HG02973 (cell line): Measurements from ENCODE around the gene DDX51.
A peak's percentile ranks its signal among the peaks of the same experiment; 100 is the strongest.

Experiments used
- ATAC-seq: cut with Tn5 transposase; IDR thresholded peaks from one replicate; pipeline ENCODE4 v1.9.1; 2021; ENCODE audit warnings: moderate library complexity; ENCODE audit not compliant: unreplicated experiment

DDX51 gene, protein sequence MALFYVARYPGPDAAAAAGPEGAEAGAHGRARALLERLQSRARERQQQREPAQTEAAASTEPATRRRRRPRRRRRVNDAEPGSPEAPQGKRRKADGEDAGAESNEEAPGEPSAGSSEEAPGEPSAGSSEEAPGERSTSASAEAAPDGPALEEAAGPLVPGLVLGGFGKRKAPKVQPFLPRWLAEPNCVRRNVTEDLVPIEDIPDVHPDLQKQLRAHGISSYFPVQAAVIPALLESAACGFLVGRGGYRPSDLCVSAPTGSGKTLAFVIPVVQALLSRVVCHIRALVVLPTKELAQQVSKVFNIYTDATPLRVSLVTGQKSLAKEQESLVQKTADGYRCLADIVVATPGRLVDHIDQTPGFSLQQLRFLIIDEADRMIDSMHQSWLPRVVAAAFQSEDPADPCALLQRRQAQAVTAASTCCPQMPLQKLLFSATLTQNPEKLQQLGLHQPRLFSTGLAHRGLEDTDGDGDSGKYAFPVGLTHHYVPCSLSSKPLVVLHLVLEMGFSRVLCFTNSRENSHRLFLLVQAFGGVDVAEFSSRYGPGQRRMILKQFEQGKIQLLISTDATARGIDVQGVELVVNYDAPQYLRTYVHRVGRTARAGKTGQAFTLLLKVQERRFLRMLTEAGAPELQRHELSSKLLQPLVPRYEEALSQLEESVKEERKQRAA

DNA sequence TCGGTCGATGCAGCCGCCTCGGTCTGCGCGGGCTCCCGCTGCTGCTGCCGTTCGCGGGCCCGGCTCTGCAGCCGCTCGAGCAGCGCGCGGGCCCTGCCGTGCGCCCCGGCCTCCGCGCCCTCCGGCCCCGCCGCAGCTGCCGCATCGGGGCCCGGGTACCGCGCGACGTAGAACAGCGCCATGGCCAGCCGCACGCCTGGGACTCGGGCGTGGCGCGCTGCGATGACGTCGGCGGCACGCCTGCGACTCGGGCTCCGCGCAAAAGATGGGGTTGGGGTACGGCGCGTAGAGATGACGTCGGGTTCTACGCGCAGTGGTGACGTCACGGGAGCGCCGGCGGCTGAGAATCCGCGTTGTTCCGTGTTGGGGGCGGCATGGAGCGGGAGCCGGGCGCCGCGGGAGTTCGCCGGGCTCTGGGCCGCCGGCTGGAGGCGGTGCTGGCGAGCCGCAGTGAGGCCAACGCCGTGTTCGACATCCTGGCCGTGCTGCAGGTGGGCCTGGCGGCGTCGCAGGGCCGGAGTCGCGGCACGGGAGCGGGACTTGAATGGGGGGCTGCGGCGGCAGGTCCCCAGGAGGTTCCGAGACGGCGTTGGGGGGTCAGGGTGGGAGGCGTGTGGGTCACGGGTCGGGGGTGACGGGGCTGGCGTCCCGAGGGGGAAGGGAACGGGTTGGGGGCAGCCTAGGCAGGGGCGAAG is at the start of gene DDX51, which contains the start of gene NOC4L:
Gene DDX51 (minus strand): TSS at position 205 of the 695 bp plus-strand sequence. CDS start 23 bp downstream, at position 182.
Gene NOC4L (plus strand): TSS at position 343 of the 695 bp plus-strand sequence. CDS start 32 bp downstream, at position 375.
- peak; percentile 76 for ATAC-seq

DNA sequence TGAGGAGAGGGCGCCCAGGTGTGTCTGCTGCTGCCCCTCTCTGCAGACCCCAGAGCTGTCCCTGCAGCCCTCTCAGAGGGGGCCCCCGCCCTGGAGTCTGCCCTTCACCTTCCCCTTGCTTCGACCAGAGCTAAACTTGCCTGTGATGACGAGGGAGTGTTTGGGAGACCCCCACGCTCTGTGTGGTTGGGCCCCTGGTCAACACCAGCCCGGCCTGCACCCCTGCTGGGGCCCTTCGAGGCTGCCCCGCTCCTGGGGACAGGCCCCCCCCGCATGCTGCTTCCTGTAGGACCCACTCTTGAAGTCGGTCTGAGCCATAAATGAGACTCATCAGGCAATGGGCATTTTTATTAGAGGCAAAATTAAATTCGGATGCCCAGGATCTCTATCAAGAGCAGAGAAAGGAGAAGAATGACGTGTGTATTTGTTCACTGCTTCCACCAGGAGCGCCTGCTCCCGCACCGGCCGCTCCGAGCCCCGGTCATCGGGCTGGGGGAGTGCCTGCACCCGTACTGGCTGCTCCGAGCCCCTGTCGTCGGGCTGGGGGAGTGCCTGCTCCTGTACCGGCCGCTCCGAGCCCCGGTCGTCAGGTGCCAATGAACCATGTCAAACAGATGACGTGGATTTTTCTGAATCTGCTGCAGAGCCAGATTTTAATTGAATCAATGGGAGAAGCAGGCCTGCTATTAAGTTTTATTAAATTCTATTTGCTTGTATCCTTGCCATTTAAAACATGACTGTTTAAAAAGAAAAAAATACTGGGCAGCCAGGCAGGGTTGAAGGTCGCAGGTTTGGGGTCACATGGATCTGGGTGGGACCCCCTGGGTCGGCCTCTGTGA is 47.8 kb upstream of the DDX51 start:
- ATAC-seq = no peak

DNA sequence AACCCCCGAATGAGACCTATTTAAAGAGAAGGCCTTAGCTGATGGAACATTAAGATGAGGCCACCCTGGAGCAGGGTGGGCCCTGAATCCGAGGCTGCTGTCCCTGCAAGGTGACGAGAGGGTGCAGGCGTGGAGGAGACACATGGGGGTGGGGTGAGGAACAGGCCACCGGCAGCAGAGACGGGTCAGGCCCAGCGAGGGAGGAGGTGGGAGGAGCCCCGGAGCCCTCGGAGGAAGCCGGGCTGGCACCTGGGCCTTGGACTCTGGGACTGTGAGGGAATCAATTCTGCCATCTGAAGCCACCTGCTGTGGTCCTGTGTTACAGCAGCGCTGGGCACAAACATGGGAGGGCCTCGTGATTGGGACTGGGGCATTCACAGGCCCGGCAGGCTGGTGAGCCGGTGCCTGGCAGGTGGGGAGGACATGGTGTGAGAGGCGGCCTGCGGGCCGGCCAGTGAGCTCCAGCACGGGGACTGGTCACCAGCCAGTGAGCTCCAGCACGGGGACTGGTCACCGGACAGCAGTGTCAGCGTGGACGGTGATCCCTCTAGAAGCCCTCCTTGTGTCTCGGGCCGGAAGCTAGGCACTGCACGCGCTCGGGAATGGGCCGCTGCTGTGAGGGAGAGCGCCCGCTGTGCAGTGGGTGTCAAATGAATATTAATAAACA is 46.8 kb upstream of the DDX51 start:
- ATAC-seq = no peak

DNA sequence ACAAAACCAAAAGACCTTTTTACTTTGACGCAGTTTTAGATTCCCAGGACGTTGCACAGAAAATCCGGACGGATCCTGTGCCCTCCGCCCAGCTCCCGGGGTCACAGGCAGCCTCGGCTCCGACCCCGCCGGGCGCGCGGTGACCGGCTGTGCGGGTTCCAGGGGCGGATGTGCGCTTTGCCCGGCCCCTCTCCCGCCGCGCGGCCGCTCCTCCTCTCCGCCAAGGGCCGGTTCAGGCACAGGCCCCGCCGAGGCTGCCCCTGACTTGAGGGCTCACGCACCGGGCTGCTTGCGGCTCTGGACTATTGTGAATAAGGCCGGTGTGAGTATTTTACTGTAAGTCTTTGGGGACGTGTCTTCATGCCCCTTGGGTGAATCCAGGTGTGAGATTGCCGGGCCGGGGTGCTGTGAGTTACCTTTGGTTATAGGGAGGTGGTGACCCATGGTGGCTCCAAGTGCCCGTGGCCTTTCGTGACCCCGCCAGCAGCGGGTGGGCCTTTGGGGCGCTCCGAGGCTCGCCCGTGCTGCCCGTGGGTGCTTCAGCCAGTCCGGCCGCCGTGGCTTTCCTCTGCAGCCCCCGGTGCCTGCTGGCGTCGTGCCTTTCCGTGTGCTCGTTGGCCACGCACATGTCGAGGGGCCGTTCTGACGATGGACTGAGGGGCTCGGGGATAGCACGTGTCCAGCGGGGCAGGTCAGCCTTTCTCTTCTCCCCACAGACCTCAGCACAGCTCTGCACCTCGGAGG is 46.1 kb upstream of the DDX51 start:
- peak; percentile 19 for ATAC-seq

DNA sequence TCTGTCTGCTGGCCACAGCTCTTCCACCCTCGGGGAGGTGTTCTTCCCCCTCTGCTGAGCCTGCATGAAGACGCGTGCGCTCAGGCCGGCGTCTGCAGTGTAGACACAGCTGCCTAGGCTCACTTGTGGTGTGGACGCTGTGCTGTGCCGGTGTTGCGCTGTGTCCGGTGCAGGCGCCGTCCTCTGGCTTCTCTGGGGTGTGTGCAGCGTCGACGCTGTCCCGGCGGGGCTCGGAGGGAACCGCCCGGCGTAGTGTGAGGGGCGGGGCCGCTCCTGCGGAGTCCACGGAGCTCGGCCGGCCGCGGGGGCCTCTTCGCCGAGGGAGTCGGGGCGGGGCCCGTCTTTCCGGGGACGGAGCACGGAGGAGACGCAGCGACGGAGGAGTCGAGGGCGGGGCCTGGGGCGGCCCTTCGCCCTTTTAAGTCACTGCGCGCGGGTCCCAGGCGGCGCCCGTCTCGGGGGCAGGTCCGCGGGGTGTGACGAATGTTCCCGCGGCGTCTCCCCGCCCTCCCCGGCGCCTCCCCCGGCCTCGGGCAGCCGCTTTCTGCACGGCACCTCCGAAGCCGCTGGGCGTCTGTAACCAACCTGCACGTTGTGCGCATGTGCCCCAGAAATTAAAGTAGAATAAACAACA is 45.4 kb upstream of the DDX51 start:
- peak; percentile 89 for ATAC-seq

DNA sequence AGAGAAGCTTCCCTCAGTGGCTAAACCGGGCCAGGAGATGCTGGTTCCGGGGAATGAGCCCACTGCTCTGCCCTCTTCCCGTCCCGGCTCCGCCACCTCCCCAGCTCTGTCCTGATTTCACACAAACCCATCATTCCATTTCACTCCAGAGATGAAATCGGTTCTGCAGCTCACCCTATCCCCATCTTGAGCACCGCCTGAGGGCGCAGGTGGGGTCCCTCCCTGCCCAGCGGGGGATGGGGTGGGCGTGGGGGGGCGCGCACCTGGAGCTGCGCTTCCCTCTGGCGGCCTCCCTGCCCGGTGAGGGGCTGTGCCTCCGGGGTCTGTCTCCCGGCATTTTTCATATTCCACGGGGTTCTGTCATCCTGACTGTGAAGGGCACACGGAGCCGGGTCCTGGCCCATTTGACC is 44.8 kb upstream of the DDX51 start:
- no peak for ATAC-seq

DNA sequence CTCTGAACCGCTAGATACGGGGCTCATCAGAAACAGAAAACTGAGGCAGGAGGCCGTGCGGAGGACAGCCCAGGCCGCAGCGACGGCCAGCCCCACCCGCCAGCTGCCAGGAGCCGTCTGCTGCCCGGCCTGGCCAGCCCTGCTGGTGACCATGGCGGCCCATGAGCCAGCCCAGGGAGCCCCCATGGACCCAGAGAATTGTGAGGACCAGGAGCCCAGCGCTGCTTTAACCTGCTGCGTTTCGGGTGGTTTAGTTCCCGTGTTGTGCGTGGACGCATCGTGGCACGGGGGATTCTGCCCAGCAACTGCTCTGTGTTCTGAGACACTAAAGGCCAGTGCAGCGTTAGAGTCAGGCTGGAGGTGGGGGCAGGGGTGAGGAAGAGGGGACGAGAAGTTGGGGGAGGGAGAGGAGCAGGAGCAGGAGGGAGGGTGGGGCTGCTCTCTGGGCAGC is 44.4 kb upstream of the DDX51 start:
- ATAC-seq = no peak

DNA sequence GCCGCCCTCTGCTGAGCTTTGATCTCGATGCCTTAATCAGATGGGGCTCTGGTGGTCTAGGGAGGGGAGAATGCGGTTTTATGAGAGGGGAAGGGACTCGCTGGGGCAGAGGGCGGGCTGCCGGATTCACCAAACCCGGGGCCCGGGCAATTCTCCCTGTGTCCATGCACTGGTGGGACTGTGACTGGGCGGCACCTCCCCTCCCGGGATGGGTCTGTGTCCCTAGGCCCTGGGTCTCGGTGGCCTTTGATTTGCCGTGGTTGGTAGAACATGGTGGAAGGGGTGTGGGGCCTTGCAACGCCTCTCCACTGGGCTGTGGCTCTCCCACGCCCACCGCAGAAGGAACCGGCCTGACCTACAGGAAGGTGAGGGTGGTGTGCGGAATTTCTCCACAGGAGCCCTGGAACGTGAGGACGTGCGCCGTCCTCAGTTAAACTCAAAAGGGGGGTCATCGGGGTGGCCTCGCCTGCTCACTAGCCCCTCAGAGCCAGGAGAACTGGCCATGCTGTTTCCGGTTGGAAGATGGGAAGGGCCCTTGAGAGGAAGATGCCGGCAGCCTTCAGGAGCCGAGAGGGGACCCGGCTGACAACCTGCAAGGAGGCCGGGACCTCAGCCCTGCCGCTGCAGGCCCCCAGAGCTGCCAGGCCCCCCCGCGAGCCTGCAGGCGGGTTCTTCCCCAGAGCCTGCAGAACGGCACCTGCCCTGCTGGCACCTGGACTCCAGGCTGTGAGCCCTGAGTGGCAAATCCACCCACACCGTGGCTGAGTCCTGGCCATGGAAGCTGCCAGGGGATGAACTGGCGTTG is 43.7 kb upstream of the DDX51 start:
- ATAC-seq = no peak

DNA sequence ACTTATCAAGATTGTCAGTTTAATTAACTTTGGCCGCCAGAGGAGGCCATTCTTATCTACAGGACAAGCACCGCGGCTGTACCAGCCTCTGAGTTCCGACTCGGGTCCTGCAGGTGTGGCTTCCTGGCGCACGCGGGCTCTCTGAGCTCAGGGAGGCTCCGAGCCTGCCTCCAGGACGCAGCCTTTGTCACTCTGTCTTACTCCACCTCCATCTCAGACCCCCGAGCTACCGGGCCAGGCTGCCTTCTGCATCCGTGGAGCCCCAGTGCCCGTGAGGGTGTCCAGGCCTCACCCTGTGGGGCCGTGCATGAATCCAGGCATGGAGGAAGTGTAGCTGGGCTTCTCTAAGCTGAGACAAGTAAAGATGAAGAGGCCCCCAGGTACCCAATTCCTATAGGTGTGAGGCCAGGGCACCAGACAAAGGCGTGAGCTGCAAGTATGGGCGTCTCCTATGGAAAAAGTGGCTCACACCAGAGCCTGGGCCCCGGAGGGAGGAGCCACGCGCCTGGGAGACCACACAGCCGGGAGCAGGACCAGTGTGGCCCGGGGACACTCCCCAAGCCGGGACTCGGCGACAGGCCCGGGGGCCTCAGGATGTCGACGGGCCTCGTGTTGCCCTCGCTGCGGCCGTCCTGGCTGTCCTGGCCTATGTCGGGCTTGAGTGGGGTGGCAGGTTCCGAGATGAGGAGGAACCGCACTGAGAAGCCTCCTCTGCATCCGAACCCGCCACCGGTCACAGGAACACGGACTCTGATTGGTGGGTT is 42.9 kb upstream of the DDX51 start:
- no peak for ATAC-seq

DNA sequence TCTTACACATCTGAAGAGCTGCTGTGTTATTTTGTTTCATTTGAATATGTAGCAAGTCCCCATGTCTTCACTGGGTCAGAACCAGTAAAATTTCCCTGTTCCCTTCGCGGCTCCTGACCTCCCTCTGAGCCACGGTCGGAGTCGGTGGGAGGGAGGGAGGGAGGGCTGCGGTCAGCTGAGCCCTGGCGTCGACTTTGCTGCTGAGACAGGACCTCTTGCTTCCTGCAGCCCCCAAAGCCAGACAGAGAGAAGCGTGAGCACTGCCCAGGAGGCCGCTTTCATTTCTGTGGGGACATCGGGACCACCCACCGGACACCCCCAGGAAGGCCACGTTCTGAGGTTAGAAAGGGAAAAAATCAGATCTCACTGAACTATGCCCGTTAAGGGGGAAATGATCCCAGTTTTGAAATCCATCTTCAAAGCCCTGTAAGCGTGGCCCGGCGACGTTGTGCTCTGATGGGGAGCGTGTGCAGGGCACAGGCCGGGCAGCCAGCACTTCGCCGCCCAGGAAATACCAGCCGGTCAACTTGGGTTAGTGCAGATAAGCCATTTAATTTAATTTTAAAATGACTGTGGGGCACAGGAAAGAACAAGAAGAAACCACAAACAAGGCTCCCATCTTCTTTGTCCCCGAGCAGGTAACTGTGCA is 42.2 kb upstream of the DDX51 start:
- ATAC-seq = no peak

DNA sequence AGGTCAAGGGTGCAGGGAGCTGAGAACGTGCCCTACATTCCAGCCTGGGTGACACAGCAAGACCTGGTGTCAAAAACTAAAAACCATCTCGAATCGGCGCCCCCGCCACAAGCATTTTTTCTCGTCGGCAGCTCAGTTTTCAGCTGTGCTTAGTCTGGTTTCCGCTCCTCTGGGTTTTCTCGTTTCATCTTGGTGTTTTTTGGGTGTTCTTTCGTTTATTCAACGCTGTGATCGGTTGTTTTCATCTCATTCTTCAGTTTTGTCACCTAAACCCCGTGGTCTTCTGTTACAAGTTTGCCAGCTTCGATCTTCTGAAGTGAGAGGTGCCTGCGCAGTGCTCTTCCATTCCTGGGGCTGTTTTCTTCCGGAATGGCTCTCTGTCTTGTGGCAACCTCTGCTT is 41.6 kb upstream of the DDX51 start:
- ATAC-seq = no peak

DNA sequence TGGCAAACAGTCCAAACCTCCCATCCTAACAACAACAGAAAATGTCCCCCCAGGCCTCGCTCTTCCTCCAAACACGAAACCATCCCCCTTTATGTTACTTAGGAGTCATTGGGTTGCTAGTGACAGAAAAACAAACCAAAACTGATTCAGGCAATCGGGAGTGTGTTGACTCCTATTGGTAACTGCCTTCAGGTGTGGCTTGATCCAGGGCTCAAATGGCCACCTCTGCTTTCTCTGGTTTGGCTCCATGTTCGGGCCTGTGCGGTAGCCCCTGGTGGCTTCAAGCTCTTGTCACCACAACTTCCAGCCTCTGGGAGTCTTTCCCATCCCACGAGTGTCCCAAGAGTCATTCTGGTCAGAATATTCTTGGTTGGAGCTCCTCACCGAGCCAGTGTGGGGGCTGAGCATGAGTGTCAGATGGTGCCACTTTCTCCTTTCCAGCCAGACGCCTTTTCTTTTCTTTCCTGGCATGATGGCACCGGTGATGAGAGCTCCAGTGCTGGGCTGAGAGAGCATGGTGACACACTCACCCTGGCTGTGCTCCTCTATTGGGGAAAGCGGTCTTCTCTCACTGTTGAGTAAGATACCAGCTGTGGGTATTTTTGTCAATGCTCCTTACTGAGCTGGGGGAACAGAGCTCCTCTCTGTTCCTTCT is 38.7 kb upstream of the DDX51 start:
- ATAC-seq = no peak

DNA sequence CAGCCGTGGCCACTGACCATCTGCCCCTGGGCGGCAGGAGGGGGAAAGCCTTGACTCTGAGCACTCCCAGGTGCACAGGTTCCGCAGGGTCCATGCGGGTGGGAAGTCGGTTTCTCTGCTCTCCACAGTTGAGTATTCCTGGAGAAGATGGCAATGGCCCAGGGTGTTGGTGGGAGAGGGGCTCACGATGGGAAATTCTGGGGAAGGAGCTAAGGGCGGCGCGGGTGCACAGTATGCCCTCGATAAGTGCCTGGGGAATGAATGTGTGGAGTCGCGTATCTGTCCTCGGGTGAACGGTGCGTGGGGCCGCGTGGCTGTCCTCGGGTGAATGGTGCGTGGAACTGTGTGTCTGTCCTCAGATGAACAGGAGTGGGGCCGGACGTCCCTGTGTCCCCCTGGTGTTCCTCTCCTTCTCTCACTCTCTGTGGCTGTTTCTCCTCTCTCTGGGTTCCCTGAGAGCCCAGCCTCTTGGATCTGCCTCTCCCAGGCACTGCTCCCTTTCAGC is 38.1 kb upstream of the DDX51 start:
- no peak for ATAC-seq

DNA sequence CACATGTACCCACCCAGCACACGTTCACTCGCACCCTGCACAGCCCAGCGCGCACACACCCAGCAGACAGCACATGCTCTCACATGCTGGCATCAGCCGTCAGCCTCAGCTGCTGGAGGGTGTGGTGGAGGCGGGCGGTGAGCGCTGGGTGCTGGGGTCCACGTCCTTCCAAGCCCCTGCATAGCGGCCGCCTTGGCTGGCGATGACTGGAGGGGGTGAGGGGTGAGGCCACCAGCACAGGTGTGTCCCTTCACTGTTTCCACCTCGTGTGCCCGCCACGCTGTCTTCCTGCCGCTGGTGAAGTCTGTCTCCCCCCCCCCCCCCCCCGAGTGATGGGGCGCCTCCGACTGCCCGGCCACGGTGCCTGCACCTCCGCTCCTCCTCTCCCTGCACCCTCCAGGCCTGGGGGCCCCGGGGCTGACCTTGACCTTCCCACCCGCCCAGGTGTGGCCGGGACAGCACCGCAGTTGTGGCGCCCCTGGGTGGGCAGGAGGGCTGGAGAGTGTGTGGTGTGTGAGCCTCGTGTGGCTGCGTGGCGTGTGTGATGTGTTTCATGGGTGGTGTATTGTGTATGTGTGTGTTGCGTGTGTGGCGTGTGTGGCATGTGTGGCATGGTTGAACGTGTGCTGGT is 37.6 kb upstream of the DDX51 start:
- no peak for ATAC-seq

DNA sequence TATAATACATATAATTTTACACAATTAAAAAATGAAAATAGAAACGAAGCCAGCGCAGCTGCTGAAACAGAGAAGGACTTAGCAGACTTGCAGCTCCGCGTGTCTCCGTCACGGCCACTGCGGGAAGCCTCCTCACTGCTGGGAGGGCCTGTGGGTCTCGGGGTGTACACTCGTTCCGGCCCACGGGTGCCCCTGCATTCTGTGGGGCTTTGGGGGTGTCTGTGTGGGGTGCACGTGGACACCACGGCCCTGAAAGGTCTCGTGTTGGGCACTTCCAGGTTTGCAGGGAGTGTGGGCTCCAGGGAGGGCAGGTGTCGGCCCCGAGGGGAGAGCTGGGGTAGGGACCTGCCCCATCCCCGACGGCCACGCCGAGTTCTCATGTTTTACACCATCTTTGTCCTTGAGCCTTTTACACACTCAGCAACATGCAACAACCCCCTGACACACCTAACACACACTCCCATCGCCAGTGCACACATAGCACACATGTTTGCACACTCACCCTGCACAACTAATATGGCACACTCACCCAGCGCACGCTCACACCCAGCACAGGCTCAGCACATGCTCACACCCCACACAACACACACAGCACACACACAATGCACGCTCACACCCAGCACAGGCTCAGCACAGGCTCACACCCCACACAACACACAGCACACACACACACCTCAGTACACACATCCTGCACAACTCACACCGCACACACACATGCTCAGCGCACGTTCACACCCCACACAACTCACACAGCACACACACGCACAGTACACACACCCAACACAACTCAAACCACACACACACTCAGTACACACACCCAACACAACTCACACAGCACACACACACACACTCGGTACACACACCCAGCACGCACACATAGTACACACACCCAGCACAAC is 36.8 kb upstream of the DDX51 start:
- ATAC-seq = no peak
